ENCODE results near the gene DUSP5. TPM values are rescaled to one million over a fixed set of nuclear protein-coding genes. Genes with fewer than 3 reads are reported as not detected.

The DUSP5 gene
- total RNA-seq, 6 experiments from 2014 or later: 31.9 to 58.2 (median 35.0) TPM

DNA sequence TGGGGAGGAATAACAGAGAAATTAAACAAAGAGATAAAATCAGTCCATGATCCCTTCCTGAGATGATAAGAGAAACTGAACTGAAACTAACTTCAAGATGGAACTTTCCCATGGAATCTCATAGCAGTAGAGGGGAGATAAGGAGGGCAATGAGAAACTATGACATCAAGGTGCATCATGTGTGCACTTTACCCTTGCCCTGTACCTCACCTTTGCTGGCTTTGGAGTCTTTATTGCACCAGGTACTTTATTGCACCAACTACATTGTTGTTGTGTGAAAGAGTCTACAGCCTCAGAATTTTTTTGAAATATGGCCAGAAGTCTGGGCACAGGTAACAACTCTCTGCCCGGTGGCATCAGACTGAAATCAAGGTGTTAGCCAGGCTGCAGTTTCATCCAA is 58.6 kb downstream of the DUSP5 start:
- no peak for DNase-seq
- H3K4me1 Mint-ChIP-seq (ENCODE audit: low read depth): peaks cover 16% of the 10 kb centered on the region
- TF ChIP-seq, protein P1, sequence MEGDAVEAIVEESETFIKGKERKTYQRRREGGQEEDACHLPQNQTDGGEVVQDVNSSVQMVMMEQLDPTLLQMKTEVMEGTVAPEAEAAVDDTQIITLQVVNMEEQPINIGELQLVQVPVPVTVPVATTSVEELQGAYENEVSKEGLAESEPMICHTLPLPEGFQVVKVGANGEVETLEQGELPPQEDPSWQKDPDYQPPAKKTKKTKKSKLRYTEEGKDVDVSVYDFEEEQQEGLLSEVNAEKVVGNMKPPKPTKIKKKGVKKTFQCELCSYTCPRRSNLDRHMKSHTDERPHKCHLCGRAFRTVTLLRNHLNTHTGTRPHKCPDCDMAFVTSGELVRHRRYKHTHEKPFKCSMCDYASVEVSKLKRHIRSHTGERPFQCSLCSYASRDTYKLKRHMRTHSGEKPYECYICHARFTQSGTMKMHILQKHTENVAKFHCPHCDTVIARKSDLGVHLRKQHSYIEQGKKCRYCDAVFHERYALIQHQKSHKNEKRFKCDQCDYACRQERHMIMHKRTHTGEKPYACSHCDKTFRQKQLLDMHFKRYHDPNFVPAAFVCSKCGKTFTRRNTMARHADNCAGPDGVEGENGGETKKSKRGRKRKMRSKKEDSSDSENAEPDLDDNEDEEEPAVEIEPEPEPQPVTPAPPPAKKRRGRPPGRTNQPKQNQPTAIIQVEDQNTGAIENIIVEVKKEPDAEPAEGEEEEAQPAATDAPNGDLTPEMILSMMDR (IDR thresholded peaks at IDR 0.05): no peak
- H3K9me3 Mint-ChIP-seq: no peaks in the 10 kb centered on the region
- peaks cover 1% of the 10 kb centered on the region; the same call in 1 of the 2 replicates for H3K27me3 Mint-ChIP-seq (ENCODE audit: insufficient read depth)
- H3K27ac Mint-ChIP-seq: no peak overlapping the region
- H3K36me3 Mint-ChIP-seq (ENCODE audit: low read depth): no peaks in the 10 kb centered on the region
- H3K4me3 Mint-ChIP-seq: no peak overlapping the region

- no peaks in the 10 kb centered on the region for H3K9me3 Mint-ChIP-seq
- DNase-seq: peak; percentile 6
- H3K27ac Mint-ChIP-seq: no peak overlapping the region
- H3K4me1 Mint-ChIP-seq (ENCODE audit: low read depth): peaks cover 11% of the 10 kb centered on the region
- no peaks in the 10 kb centered on the region for H3K36me3 Mint-ChIP-seq (ENCODE audit: low read depth)
- peaks cover 1% of the 10 kb centered on the region; the same call in 1 of the 2 replicates for H3K27me3 Mint-ChIP-seq (ENCODE audit: insufficient read depth)
- TF ChIP-seq, protein P1 (IDR thresholded peaks at IDR 0.05): peak; percentile 85
- no peak overlapping the region for H3K4me3 Mint-ChIP-seq
These were observed 59.4 kb downstream of the DUSP5 start for GRCh38 chr10:110556969-110557601.

- Mint-ChIP-seq H3K9me3 (no peaks in the 10 kb centered on the region), H3K4me3 (no peak overlapping the region), H3K4me1 (ENCODE audit: low read depth) (peaks cover 13% of the 10 kb centered on the region), H3K27me3 (ENCODE audit: insufficient read depth) (peaks cover 1% of the 10 kb centered on the region; the same call in 1 of the 2 replicates), H3K36me3 (ENCODE audit: low read depth) (no peaks in the 10 kb centered on the region), H3K27ac (no peak overlapping the region)
- DNase-seq: no peak
- TF ChIP-seq, protein P1 (IDR thresholded peaks at IDR 0.05): no peak
These were observed 60.3 kb downstream of the DUSP5 start for GRCh38 chr10:110558041-110558440.

DNA sequence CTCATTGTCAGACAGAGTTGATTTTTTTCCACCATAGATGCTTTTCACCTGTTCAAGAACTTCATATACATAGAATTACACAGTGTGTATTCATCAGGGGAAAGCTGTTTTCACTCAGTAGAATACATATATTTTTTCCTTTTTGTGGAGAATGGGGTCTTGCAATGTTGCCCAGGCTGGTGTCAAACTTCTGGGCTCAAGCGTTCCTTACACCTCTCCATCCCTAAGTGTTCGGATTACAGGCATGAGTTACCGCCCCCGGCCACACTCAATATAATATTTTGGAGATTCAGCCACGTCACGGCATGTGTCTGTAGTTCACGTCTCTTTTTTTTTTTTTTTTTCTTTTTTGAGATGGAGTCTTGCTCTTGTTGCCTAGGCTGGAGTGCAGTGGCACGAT is 62.3 kb downstream of the DUSP5 start:
- no peak overlapping the region for H3K4me3 Mint-ChIP-seq
- H3K27ac Mint-ChIP-seq: no peak overlapping the region

More for the DNA sequence above, 62.3 kb downstream of the DUSP5 start:
- TF ChIP-seq, protein P1 (IDR thresholded peaks at IDR 0.05): no peak
- Mint-ChIP-seq H3K36me3 (ENCODE audit: low read depth) (no peaks in the 10 kb centered on the region), H3K4me1 (ENCODE audit: low read depth) (peaks cover 27% of the 10 kb centered on the region), H3K27me3 (ENCODE audit: insufficient read depth) (peaks cover 1% of the 10 kb centered on the region; the same call in 1 of the 2 replicates), H3K9me3 (no peaks in the 10 kb centered on the region)
- DNase-seq: no peak

Other genes starting within 250 kb of the DUSP5 start
- 10 to 100 TPM; 31.5 to 37.5 (median 34.8) TPM for gene SMNDC1, start 193.0 kb upstream of the DUSP5 start, total RNA-seq (2021; fragmentation: NEBNext Ultra II Directional; extraction: Animal tissue kit (Norgen Biotek cat#: 25700))
- 10 to 100 TPM; 26.0 to 40.5 (median 38.0) TPM for gene SMC3, start 69.8 kb downstream of the DUSP5 start, total RNA-seq (2021; fragmentation: NEBNext Ultra II Directional; extraction: Animal tissue kit (Norgen Biotek cat#: 25700))
- not detected for gene RBM20, start 146.4 kb downstream of the DUSP5 start, total RNA-seq (2021; fragmentation: NEBNext Ultra II Directional; extraction: Animal tissue kit (Norgen Biotek cat#: 25700))